Endothelial cell of umbilical vein (primary cell): ENCODE measurements around the gene SPPL3. TPM values are rescaled to one million over a fixed set of nuclear protein-coding genes. Genes with fewer than 3 reads are reported as not detected.

Experiments used
- BruUV-seq: library from RNA; stranded (reverse); fragments of 400-500 nt; replicated peaks from 2 replicates; lab custom pipeline; 2021; lab: Mats Ljungman, UMichigan
- CTCF ChIA-PET: fragments of 300-600, 350-600 bp; sonication (Branson Sonifier 250); formaldehyde crosslinking; loops from one replicate; lab custom pipeline; 2021; ENCODE audit warnings: antibody characterized with exemption, inconsistent platforms; lab: Charles Lee
- POLR2A ChIA-PET: fragments of 300-600, 350-600 bp; sonication (Branson Sonifier 250); formaldehyde crosslinking; loops from one replicate; lab custom pipeline; 2021; ENCODE audit warnings: antibody characterized with exemption, inconsistent platforms; lab: Charles Lee
- DNase-seq: peaks from one replicate; pipeline ENCODE4 v3.0.0-alpha.2; 2011; ENCODE audit warnings: low read depth, low spot score
- FAIRE-seq: peaks from 2 replicates; lab custom pipeline; 2011; peaks lifted over from hg19 to GRCh38; lab: Jason Lieb, UNC
- H2AFZ ChIP-seq: 2 replicates; pipeline ENCODE4 v1.6.0; 2012; ENCODE audit warnings: low read depth, low read length, control low read depth, inconsistent platforms
- H3K27ac ChIP-seq: 2 replicates; pipeline ENCODE4 v1.5.1; 2011; ENCODE audit warnings: low read depth, mild to moderate bottlenecking, control low read depth, low read length, moderate library complexity; ENCODE audit not compliant: insufficient read depth
- H3K27me3 ChIP-seq, 2 experiments: 2 replicates each; pipeline versions ENCODE4 v1.6.0 to v1.6.1; 2011; ENCODE audit warnings: low read length in 2 of 2, mixed read lengths in 1 of 2; ENCODE audit not compliant: control insufficient read depth in 2 of 2, insufficient read depth in 2 of 2
- H3K36me3 ChIP-seq, 2 experiments: 2 replicates in 1 of 2; 3 replicates in 1 of 2; pipeline ENCODE4 v1.5.1; 2011; ENCODE audit warnings: low read length in 2 of 2, mild to moderate bottlenecking in 1 of 2, moderate library complexity in 1 of 2; ENCODE audit not compliant: control insufficient read depth in 2 of 2, insufficient read depth in 2 of 2; ENCODE audit errors: extremely low read depth in 1 of 2
- H3K4me1 ChIP-seq: 3 replicates; pipeline ENCODE4 v1.5.1; 2011; ENCODE audit warnings: mild to moderate bottlenecking, low read length; ENCODE audit not compliant: control insufficient read depth, insufficient read depth; ENCODE audit errors: extremely low read depth
- H3K4me2 ChIP-seq: 2 replicates; pipeline ENCODE4 v1.6.1; 2011; ENCODE audit warnings: low read length, control low read depth, mixed read lengths; ENCODE audit not compliant: insufficient read depth
- H3K4me3 ChIP-seq, 3 experiments: fragments of 200-600 bp in 1 of 3; sonication (generic), shearing (Covaris generic) in 1 of 3; replicated peaks in 1 of 3; 2 replicates each; pipeline ENCODE4 v1.5.1; 2011 to 2016; ENCODE audit warnings: control low read depth in 3 of 3, low read length in 3 of 3, mild to moderate bottlenecking in 2 of 3, inconsistent platforms in 1 of 3, low read depth in 1 of 3, moderate library complexity in 1 of 3; ENCODE audit not compliant: insufficient read depth in 1 of 3
- H3K79me2 ChIP-seq: 2 replicates; pipeline ENCODE4 v1.6.0; 2012; ENCODE audit warnings: low read length, inconsistent platforms; ENCODE audit not compliant: control insufficient read depth, insufficient read depth
- H3K9ac ChIP-seq: replicated peaks from 2 replicates; pipeline ENCODE3; 2011; ENCODE audit warnings: low read length, control low read depth; ENCODE audit not compliant: insufficient read depth; ENCODE audit errors: extremely low read depth
- H3K9me1 ChIP-seq: replicated peaks from 3 replicates; pipeline ENCODE4 v1.6.0; 2011; ENCODE audit warnings: mild to moderate bottlenecking, low read length; ENCODE audit not compliant: control insufficient read depth, insufficient read depth; ENCODE audit errors: extremely low read depth
- H3K9me3 ChIP-seq: replicated peaks from 2 replicates; pipeline ENCODE4 v1.5.1; 2012; ENCODE audit warnings: low read length, inconsistent platforms; ENCODE audit not compliant: control insufficient read depth, insufficient read depth
- H4K20me1 ChIP-seq: replicated peaks from 2 replicates; pipeline ENCODE3; 2011; ENCODE audit warnings: mild to moderate bottlenecking, low read length; ENCODE audit not compliant: control insufficient read depth, insufficient read depth; ENCODE audit errors: extremely low read depth
- EZH2 ChIP-seq: IDR thresholded peaks from 2 replicates; pipeline ENCODE4 v1.6.1; 2012; ENCODE audit warnings: borderline replicate concordance, low read depth, mild to moderate bottlenecking, moderate library complexity, low read length, inconsistent platforms; ENCODE audit not compliant: severe bottlenecking
- POLR2A ChIP-seq: IDR thresholded peaks from 2 replicates; pipeline ENCODE4 v1.6.1; 2012; ENCODE audit warnings: low read depth, mild to moderate bottlenecking, control low read depth, low read length
- POLR2AphosphoS5 ChIP-seq: IDR thresholded peaks from 2 replicates; pipeline ENCODE4 v1.6.1; 2012; ENCODE audit warnings: low read depth, mild to moderate bottlenecking, control low read depth, low read length, moderate library complexity; ENCODE audit not compliant: insufficient read depth
- dilution Hi-C: fragments of 300-500 bp; cut with MboI; formaldehyde crosslinking; loops from one replicate; pipeline ENCODE4 v1.15.0; 2019; ENCODE audit warnings: low sequenced_read_pairs; ENCODE audit not compliant: extremely low pct_ligation_motif_present
- intact Hi-C: fragments of 100-400 bp; cut with micrococcal nuclease; formaldehyde crosslinking; loops from one replicate; pipeline ENCODE4 v1.10.0; 2022
- polyA plus RNA-seq, 4 experiments: library from polyadenylated mRNA; depleted of rRNA in 3 of 4; stranded (reverse) in 3 of 4; unstranded in 1 of 4; fragments of >200 nt; gene quantifications; 2 replicates each; pipeline versions ENCODE4 v1.2.1 to v1.2.3, GENCODE V29; 2011 to 2012; ENCODE audit warnings: missing spikeins in 1 of 4
- total RNA-seq: library from RNA; stranded (reverse); gene quantifications from 2 replicates; pipeline ENCODE4 v1.2.3, GENCODE V29; 2021
- TF ChIP-seq, protein P1 (sequence below): IDR thresholded peaks from 2 replicates; pipeline ENCODE4 v1.6.1; 2011; ENCODE audit not compliant: insufficient read depth, insufficient read length

SPPL3 gene
- total and polyA plus RNA-seq, 2 donors (not counting 3 experiments of a cell fraction or from before 2014, with no cell fraction given): 30.6 to 53.0 TPM

GRCh38 chr12:120905856-120906384 is 1.8 kb upstream of the SPPL3 start:
- H3K4me3 ChIP-seq: no peak overlapping the region
- no peak overlapping the region for H2AFZ ChIP-seq
- H4K20me1 ChIP-seq: peaks cover 4% of the 10 kb centered on the region
- CTCF ChIA-PET: interaction anchor here (0.7 kb wide), 1 partner anchor 256 kb away, joined by 3 read pairs; no protein-coding TSS in a partner anchor
- no peak overlapping the region for H3K27ac ChIP-seq
- no peak overlapping the region for H3K9ac ChIP-seq
- no TSS peak for BruUV-seq
- FAIRE-seq (no peak), DNase-seq (no peak)
- POLR2A ChIA-PET: no interaction called here
- intact Hi-C loops: no loop called here
- no peak for TF ChIP-seq POLR2A
- H3K4me2 ChIP-seq: no peak overlapping the region
- peaks cover 26% of the 10 kb centered on the region for H3K79me2 ChIP-seq
- peaks cover 0 to 6% of the 10 kb centered on the region in 2 experiments for H3K27me3 ChIP-seq
- peaks cover 9% of the 10 kb centered on the region for H3K4me1 ChIP-seq
- no peaks in the 10 kb centered on the region for H3K9me3 ChIP-seq
- H3K9me1 ChIP-seq: no peaks in the 10 kb centered on the region
- no peaks in the 10 kb centered on the region for H3K36me3 ChIP-seq
- dilution Hi-C loops: no loop called here

- peaks cover 42% of the 10 kb centered on the region for H3K79me2 ChIP-seq
- peak overlapping the region; percentile 60 for H3K9ac ChIP-seq
- no peaks in the 10 kb centered on the region for H3K9me3 ChIP-seq
- peak overlapping the region; percentile 45 to 92 (median 69) for H3K4me3 ChIP-seq
- CTCF ChIA-PET: interaction anchor here (1.1 to 1.9 kb wide), 3 partner anchors 13 to 221 kb away, joined by 4 to 5 read pairs (median 4); no protein-coding TSS in a partner anchor
- no peak overlapping the region for H3K27ac ChIP-seq
- no peaks in the 10 kb centered on the region for H3K27me3 ChIP-seq
- H4K20me1 ChIP-seq: peaks cover 4% of the 10 kb centered on the region
- H3K4me2 ChIP-seq: peak overlapping the region; percentile 88
- BruUV-seq: TSS peak; percentile 47
- H3K4me1 ChIP-seq: peaks cover 9% of the 10 kb centered on the region
- H2AFZ ChIP-seq: peak overlapping the region; percentile 59
- no peaks in the 10 kb centered on the region for H3K36me3 ChIP-seq
- FAIRE-seq (peak; percentile 66), DNase-seq (peak; percentile 28)
- no peak for TF ChIP-seq EZH2
- no peak for TF ChIP-seq POLR2AphosphoS5
- TF ChIP-seq, protein P1, sequence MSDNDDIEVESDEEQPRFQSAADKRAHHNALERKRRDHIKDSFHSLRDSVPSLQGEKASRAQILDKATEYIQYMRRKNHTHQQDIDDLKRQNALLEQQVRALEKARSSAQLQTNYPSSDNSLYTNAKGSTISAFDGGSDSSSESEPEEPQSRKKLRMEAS: no peak
- dilution Hi-C loops (no loop called here), intact Hi-C loops (loop anchor here (1.0 kb wide), 2 partner anchors 120 to 178 kb away; partner anchors contain the start of gene ACADS)
- H3K9me1 ChIP-seq: no peaks in the 10 kb centered on the region
- POLR2A ChIA-PET: interaction anchor here (0.7 to 0.9 kb wide), 2 partner anchors 12 to 393 kb away, joined by 3 to 4 read pairs; partner anchors contain the start of gene CAMKK2
These were observed 554 bp downstream of the SPPL3 start for GRCh38 chr12:120903412-120904196.
